AG04450 (cell line): ENCODE measurements around the gene SPTLC2. TPM values are rescaled to one million over a fixed set of nuclear protein-coding genes. Genes with fewer than 3 reads are reported as not detected.

Experiments
- CTCF ChIA-PET: fragments of 300-600, 350-600 bp; formaldehyde crosslinking; extraction: SDS; loops from one replicate; lab custom pipeline; 2022; ENCODE audit warnings: antibody characterized with exemption, inconsistent platforms; lab: Charles Lee
- POLR2A ChIA-PET: fragments of 350-600 bp; formaldehyde crosslinking; extraction: SDS; loops from one replicate; lab custom pipeline; 2021; ENCODE audit warnings: antibody characterized with exemption, inconsistent platforms; lab: Yijun Ruan, JAX
- DNase-seq: peaks from one replicate; pipeline ENCODE4 v3.0.0-alpha.2; 2011; ENCODE audit warnings: low read depth, low spot score
- H3K27ac ChIP-seq: one replicate; pipeline ENCODE4 v1.5.1; 2012; ENCODE audit warnings: low read depth, low read length, control low read depth
- H3K27me3 ChIP-seq: one replicate; pipeline ENCODE4 v1.6.0; 2012; ENCODE audit warnings: low read length; ENCODE audit not compliant: control insufficient read depth, insufficient read depth
- H3K4me3 ChIP-seq: 2 replicates; pipeline ENCODE4 v1.5.1; 2011; ENCODE audit warnings: mild to moderate bottlenecking, low read depth, low read length, control low read depth
- H3K9me3 ChIP-seq: 2 replicates; pipeline ENCODE4 v1.5.1; 2012; ENCODE audit warnings: low read length; ENCODE audit not compliant: control insufficient read depth, insufficient read depth
- polyA plus RNA-seq: library from polyadenylated mRNA; depleted of rRNA; stranded (reverse); fragments of >200 nt; gene quantifications from 2 replicates; pipeline ENCODE4 v1.2.3, GENCODE V29; 2011
- TF ChIP-seq, protein P1 (sequence below): IDR thresholded peaks from 2 replicates; pipeline ENCODE4 v1.5.1; 2011; ENCODE audit warnings: low read depth, low read length, control low read depth, inconsistent platforms

Gene SPTLC2
- polyA plus RNA-seq, 1 experiment, result 41.3 TPM

DNA sequence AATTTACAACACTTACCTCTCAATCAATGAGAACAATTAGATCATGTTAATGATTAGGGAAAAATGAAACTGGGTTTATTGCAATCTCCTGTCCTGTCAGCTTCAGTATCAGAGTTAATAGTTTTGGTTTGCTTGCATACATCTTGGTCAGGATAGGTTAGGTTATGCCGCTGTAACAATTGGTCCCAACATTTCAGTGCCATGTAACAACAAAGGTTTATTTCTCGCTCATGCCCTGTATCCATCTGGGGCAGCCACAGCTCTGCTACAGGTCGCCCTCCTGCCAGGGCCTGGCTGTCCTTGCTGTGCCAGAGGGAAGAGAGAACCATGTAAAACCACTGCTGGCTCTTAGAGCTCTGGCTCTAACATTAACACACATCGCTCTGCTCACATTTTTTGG, 30.5 kb upstream of the SPTLC2 start:
- Histone ChIP-seq H3K9me3 (peaks cover 5% of the 10 kb centered on the region), H3K4me3 (no peak overlapping the region), H3K27me3 (no peaks in the 10 kb centered on the region), H3K27ac (no peak overlapping the region)
- CTCF ChIA-PET, result interaction anchor here (2.9 kb wide), 1 partner anchor 9 kb away, joined by 13 read pairs; no protein-coding TSS in a partner anchor
- POLR2A ChIA-PET, result no interaction called here
- TF ChIP-seq, protein P1, sequence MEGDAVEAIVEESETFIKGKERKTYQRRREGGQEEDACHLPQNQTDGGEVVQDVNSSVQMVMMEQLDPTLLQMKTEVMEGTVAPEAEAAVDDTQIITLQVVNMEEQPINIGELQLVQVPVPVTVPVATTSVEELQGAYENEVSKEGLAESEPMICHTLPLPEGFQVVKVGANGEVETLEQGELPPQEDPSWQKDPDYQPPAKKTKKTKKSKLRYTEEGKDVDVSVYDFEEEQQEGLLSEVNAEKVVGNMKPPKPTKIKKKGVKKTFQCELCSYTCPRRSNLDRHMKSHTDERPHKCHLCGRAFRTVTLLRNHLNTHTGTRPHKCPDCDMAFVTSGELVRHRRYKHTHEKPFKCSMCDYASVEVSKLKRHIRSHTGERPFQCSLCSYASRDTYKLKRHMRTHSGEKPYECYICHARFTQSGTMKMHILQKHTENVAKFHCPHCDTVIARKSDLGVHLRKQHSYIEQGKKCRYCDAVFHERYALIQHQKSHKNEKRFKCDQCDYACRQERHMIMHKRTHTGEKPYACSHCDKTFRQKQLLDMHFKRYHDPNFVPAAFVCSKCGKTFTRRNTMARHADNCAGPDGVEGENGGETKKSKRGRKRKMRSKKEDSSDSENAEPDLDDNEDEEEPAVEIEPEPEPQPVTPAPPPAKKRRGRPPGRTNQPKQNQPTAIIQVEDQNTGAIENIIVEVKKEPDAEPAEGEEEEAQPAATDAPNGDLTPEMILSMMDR, result no peak
- no peak for DNase-seq

GRCh38 chr14:77645520-77646230, 29.2 kb upstream of the SPTLC2 start:
- no peak overlapping the region for H3K4me3 ChIP-seq
- CTCF ChIA-PET, result interaction anchor here (2.9 kb wide), 1 partner anchor 10 kb away, joined by 13 read pairs; no protein-coding TSS in a partner anchor
- POLR2A ChIA-PET, result no interaction called here
- peaks cover 5% of the 10 kb centered on the region for H3K9me3 ChIP-seq
- no peak for DNase-seq
- H3K27ac ChIP-seq, result no peak overlapping the region
- TF ChIP-seq, protein P1, result no peak
- H3K27me3 ChIP-seq, result no peaks in the 10 kb centered on the region

DNA sequence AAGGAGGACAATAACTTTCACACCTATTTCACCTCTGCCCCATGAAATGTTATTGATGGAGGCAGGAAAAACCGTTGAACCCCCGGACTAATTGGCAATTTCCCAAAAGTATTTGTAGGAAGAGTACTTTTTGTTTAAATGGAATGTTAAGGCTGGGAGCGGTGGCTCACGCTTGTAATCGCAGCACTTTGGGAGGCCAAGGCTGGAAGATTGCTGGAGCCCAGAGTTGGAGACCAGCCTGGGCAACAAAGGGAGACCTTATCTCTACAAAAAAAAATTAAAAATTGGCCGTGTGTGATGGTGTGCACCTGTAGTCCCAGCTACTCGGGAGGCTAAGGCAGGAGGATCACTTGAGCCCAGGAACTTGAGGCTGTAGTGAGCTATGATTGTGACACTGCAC, 26.0 kb upstream of the SPTLC2 start:
- POLR2A ChIA-PET, result no interaction called here
- peak overlapping the region; percentile 47 for H3K27ac ChIP-seq
- DNase-seq, result no peak
- CTCF ChIA-PET, result no interaction called here
- H3K9me3 ChIP-seq, result peaks cover 5% of the 10 kb centered on the region
- TF ChIP-seq, protein P1, result no peak
- peak overlapping the region; percentile 44; the same call in 1 of the 2 replicates for H3K4me3 ChIP-seq
- no peaks in the 10 kb centered on the region for H3K27me3 ChIP-seq

DNA sequence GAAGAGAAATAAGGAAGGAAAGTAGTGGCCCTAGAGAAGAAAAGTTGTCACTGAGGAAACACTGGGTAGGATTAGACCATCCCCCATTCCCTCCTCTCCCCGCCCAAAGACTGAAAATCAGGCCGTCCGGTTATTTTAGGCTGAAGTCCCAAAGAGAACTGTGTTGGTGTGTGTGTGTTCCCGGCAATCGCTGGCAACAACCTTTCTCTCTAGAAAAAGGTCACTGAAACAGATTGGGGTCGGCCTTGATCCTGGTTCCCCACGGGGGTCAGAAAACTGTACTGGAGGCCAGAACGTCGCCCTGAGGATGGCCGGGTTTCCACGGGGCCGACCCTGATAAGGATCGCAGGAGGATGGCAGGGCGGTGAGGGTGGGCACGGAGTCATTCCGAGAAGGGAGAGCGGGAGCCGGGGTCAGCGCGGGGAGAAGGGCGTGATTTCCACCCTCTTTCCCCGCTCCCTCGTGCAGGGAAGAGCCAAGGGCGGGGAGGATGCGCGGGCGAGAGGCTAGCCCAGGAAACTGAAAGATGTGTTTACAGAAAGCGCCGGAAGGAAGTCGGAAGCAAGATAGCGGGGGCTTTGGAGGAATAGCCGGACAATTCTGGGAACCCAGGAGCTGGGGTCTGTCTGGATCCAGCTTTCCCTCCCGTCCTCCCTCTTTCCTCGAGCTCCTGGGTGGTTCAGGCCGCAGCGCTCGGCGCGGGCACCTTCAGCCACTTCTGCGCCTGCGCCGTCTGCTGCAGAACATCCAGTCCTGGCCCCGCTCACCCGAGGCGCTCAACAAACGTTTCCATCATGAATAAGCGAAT, 25.3 kb upstream of the SPTLC2 start:
- peak overlapping the region; percentile 52 for H3K27ac ChIP-seq
- H3K9me3 ChIP-seq, result no peaks in the 10 kb centered on the region
- no peaks in the 10 kb centered on the region for H3K27me3 ChIP-seq
- TF ChIP-seq, protein P1, result no peak
- POLR2A ChIA-PET, result interaction anchor here (1.0 kb wide), 1 partner anchor 18 kb away, joined by 3 read pairs; no protein-coding TSS in a partner anchor
- peak overlapping the region; percentile 44 for H3K4me3 ChIP-seq
- DNase-seq, result no peak
- CTCF ChIA-PET, result interaction anchor here (0.9 kb wide), 1 partner anchor 10 kb away, joined by 5 read pairs; no protein-coding TSS in a partner anchor
